Upper lobe of left lung (tissue), 6 donors: Measurements from ENCODE around the gene ASGR1. TPM values are rescaled to one million over a fixed set of nuclear protein-coding genes. Genes with fewer than 3 reads are reported as not detected.

Experiments used
- ATAC-seq, 2 donors: fragments of 200-7000 bp; cut with Tn5 transposase; one replicate each; pipeline ENCODE4 v1.9.1; 2022; ENCODE audit warnings: mild to moderate bottlenecking in 2 of 2, moderate library complexity in 2 of 2; ENCODE audit not compliant: low FRiP score in 2 of 2
- DNase-seq, 2 donors: peaks; one replicate each; pipeline ENCODE4 v3.0.0-alpha.2; 2019 to 2020
- H3K27ac ChIP-seq, 4 donors: fragments of 200-600 bp; sonication (generic); one replicate each; pipeline ENCODE4 v1.5.1; 2016 to 2019
- H3K27me3 ChIP-seq, 4 donors: fragments of 200-600 bp; sonication (generic); one replicate each; pipeline ENCODE4 v1.5.1; 2017 to 2019
- H3K36me3 ChIP-seq, 4 donors: fragments of 200-600 bp; sonication (generic); one replicate each; pipeline ENCODE4 v1.5.1; 2016 to 2019
- H3K4me1 ChIP-seq, 4 donors: fragments of 200-600 bp; sonication (generic); one replicate each; pipeline ENCODE4 v1.5.1; 2018 to 2019
- H3K4me3 ChIP-seq, 4 donors: fragments of 200-600 bp; sonication (generic); one replicate each; pipeline ENCODE4 v1.5.1; 2017 to 2019; ENCODE audit warnings: mild to moderate bottlenecking in 2 of 4, moderate library complexity in 1 of 4
- H3K9me3 ChIP-seq, 4 donors: fragments of 200-600 bp; sonication (generic); one replicate each; pipeline ENCODE4 v1.5.1; 2018 to 2019
- EP300 ChIP-seq, 4 donors: sonication (generic); formaldehyde crosslinking; IDR thresholded peaks; one replicate each; pipeline ENCODE4 v1.5.1; 2017; ENCODE audit warnings: antibody characterized with exemption in 4 of 4, control low read depth in 2 of 4
- POLR2A ChIP-seq, 4 donors: fragments of 450-650 bp; IDR thresholded peaks; one replicate each; pipeline ENCODE4 v1.5.1; 2016 to 2017; ENCODE audit warnings: antibody characterized with exemption in 4 of 4, mild to moderate bottlenecking in 2 of 4
- POLR2AphosphoS5 ChIP-seq, 2 donors: sonication (generic); formaldehyde crosslinking; IDR thresholded peaks; one replicate each; pipeline ENCODE4 v1.5.1; 2017; ENCODE audit warnings: antibody characterized with exemption in 2 of 2
- WGBS, 2 donors: methylation state at CpG; one replicate each; pipeline ENCODE4 v1.1.5; 2017 to 2018; 5-methylcytosine and 5-hydroxymethylcytosine counted together
- total RNA-seq, 6 donors: library from RNA; depleted of rRNA in 4 of 6; stranded (reverse); fragments of >200 nt in 4 of 6; gene quantifications; one replicate each; pipeline versions ENCODE4 v1.1.0 to v1.2.1, GENCODE V29; 2016 to 2021
- TF ChIP-seq, protein P1 (sequence below), 6 experiments: fragments of 450-650 bp in 4 of 6; fragments of 200-600 bp in 2 of 6; sonication (generic) in 2 of 6; IDR thresholded peaks; one replicate each; pipeline ENCODE4 v1.5.1; 2016 to 2019; ENCODE audit warnings: antibody characterized with exemption in 6 of 6
- donor health status: DM: no; HTN: no; CAD: no; lungs with moderate emphysema.
- donor health status: DM: no; HTN: yes; CAD: no; lungs with severe emphysema.

Gene ASGR1
- total RNA-seq, 6 donors from 2014 or later = 1.1 to 11.5 (median 6.8) TPM; not detected in 1

DNA sequence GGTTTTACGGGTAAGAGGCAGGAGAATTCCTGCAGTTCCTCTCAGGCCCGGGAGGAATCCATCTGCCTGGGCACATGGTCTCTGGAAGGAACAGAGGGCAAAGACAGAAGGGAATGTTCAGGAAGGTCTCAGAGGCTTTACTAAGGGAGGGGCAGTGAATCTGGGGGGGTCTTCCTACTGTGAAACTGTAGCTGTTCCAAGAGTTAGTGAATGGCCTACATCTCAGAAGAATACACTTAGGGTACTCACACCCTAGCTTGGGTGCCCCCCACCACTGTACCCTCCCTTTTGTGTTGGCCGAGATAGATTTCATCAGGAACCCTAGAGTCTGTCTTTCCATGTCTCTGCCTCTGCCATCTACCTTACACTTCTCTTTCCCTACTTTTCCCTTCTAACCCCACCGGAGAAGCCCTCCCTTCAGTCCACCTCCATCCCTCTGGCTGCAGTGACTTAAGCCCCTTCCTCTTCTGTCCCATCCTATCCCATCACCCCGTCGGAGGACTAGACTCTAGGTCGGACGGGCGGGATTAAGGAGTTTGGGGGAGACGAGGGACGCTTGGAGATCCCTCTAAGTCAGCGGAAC, 40.1 kb upstream of the ASGR1 start:
- Histone ChIP-seq H3K4me1 (peaks cover 51 to 74% (median 61%) of the 10 kb centered on the region in 4 donors), H3K27ac (peak overlapping the region; percentile 95 to 100 (median 97)), H3K4me3 (peak overlapping the region in 3 of 4 donors; percentile 93 to 98 (median 96)), H3K9me3 (no peaks in the 10 kb centered on the region), H3K27me3 (no peaks in the 10 kb centered on the region), H3K36me3 (peaks cover 8 to 34% (median 29%) of the 10 kb centered on the region in 4 donors)
- no peak for TF ChIP-seq POLR2A (IDR thresholded peaks at IDR 0.05)
- no peak for TF ChIP-seq EP300 (IDR thresholded peaks at IDR 0.05)
- TF ChIP-seq POLR2AphosphoS5 (IDR thresholded peaks at IDR 0.05) = no peak
- TF ChIP-seq, protein P1, sequence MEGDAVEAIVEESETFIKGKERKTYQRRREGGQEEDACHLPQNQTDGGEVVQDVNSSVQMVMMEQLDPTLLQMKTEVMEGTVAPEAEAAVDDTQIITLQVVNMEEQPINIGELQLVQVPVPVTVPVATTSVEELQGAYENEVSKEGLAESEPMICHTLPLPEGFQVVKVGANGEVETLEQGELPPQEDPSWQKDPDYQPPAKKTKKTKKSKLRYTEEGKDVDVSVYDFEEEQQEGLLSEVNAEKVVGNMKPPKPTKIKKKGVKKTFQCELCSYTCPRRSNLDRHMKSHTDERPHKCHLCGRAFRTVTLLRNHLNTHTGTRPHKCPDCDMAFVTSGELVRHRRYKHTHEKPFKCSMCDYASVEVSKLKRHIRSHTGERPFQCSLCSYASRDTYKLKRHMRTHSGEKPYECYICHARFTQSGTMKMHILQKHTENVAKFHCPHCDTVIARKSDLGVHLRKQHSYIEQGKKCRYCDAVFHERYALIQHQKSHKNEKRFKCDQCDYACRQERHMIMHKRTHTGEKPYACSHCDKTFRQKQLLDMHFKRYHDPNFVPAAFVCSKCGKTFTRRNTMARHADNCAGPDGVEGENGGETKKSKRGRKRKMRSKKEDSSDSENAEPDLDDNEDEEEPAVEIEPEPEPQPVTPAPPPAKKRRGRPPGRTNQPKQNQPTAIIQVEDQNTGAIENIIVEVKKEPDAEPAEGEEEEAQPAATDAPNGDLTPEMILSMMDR (IDR thresholded peaks at IDR 0.05) = no peak
- WGBS, 2 donors = 21 to 23% methylated on average over 9 to 12 of the region's 12 CpGs
- ATAC-seq (no peak), DNase-seq (no peak)

- no peak for TF ChIP-seq EP300 (IDR thresholded peaks at IDR 0.05)
- no peak for TF ChIP-seq POLR2AphosphoS5 (IDR thresholded peaks at IDR 0.05)
- TF ChIP-seq, protein P1 (IDR thresholded peaks at IDR 0.05) = no peak
- TF ChIP-seq POLR2A (IDR thresholded peaks at IDR 0.05) = no peak
- Histone ChIP-seq H3K27ac (peak overlapping the region in 2 of 4 donors; percentile 99 to 100), H3K27me3 (no peaks in the 10 kb centered on the region), H3K36me3 (peaks cover 3 to 28% (median 24%) of the 10 kb centered on the region in 4 donors), H3K4me3 (no peak overlapping the region), H3K9me3 (no peaks in the 10 kb centered on the region), H3K4me1 (peaks cover 55 to 79% (median 65%) of the 10 kb centered on the region in 4 donors)
- DNase-seq = no peak
- 76 to 91% methylated on average over 6 of the region's 6 CpGs for WGBS, 2 donors
- ATAC-seq = no peak
Measured at GRCh38 chr17:7218758-7219157, 39.6 kb upstream of the ASGR1 start.

DNA sequence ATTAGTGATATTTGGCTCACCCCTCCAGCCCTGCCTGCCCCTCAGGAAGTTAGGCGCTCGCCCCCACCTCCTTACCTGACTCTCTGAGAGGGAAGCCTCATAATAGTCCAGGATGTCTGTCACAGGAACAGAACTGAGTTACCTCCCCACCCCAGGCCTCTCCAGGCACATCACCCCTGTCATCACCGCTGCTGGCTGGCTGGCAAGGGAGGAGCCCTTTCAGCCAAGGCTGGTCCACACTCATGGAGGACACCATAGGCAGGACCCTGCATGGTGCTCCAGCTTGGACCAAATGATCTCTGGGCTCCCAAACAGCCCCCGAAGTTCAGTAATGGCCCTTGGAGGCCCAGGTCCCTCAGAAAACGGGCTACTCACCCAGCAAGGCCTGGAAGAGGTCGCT, 39.0 kb upstream of the ASGR1 start:
- H3K27ac ChIP-seq = peak overlapping the region; percentile 47 to 100 (median 82)
- H3K4me1 ChIP-seq = peaks cover 59 to 84% (median 66%) of the 10 kb centered on the region in 4 donors
- H3K9me3 ChIP-seq = no peaks in the 10 kb centered on the region
- H3K36me3 ChIP-seq = peaks cover 0 to 23% (median 18%) of the 10 kb centered on the region in 4 donors
- TF ChIP-seq POLR2A (IDR thresholded peaks at IDR 0.05) (no peak), POLR2AphosphoS5 (IDR thresholded peaks at IDR 0.05) (no peak), EP300 (IDR thresholded peaks at IDR 0.05) (no peak)
- TF ChIP-seq, protein P1 (IDR thresholded peaks at IDR 0.05) = no peak
- ATAC-seq (no peak), DNase-seq (no peak)
- peak overlapping the region in 2 of 4 donors; percentile 46 to 60 for H3K4me3 ChIP-seq
- 65 to 77% methylated on average over 6 of the region's 6 CpGs for WGBS, 2 donors
- H3K27me3 ChIP-seq = no peaks in the 10 kb centered on the region

GRCh38 chr17:7217113-7217987, 38.2 kb upstream of the ASGR1 start:
- no peaks in the 10 kb centered on the region for H3K27me3 ChIP-seq
- peak overlapping the region; percentile 45 to 60 (median 48) for H3K4me3 ChIP-seq
- ATAC-seq (no peak), DNase-seq (peak; percentile 42 to 82)
- TF ChIP-seq POLR2A (IDR thresholded peaks at IDR 0.05) = no peak
- TF ChIP-seq EP300 (IDR thresholded peaks at IDR 0.05) = no peak
- TF ChIP-seq, protein P1 (IDR thresholded peaks at IDR 0.05) = no peak
- TF ChIP-seq POLR2AphosphoS5 (IDR thresholded peaks at IDR 0.05) = no peak
- H3K27ac ChIP-seq = peak overlapping the region; percentile 47 to 100 (median 82)
- H3K36me3 ChIP-seq = peaks cover 0 to 14% (median 10%) of the 10 kb centered on the region in 4 donors
- WGBS, 2 donors = 1 to 7% methylated on average over 17 to 22 of the region's 32 CpGs
- no peaks in the 10 kb centered on the region for H3K9me3 ChIP-seq
- H3K4me1 ChIP-seq = peaks cover 59 to 82% (median 66%) of the 10 kb centered on the region in 4 donors
